Measurements from ENCODE around the gene PRDX6.

DNA sequence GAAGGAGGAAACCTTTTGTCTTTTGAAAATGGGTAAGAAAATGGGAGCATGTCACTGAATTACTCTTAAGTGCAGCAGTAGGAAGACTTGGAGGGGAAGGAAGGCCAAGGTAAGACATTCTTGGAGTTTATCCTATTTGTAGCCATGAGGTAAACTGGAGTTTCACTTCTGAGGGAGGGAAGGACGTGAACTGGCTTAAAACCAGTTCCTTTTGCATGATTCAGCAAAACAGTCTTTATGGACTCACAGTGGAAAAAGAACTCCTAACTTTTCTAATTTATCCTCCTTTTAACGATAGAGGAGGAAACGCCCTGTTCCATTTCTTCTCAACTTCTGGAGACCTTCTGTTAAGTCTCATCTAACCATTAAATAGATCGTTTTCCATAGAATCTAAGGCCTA is 2.5 kb downstream of the PRDX6 start:
- TF ChIP-seq, protein P1, sequence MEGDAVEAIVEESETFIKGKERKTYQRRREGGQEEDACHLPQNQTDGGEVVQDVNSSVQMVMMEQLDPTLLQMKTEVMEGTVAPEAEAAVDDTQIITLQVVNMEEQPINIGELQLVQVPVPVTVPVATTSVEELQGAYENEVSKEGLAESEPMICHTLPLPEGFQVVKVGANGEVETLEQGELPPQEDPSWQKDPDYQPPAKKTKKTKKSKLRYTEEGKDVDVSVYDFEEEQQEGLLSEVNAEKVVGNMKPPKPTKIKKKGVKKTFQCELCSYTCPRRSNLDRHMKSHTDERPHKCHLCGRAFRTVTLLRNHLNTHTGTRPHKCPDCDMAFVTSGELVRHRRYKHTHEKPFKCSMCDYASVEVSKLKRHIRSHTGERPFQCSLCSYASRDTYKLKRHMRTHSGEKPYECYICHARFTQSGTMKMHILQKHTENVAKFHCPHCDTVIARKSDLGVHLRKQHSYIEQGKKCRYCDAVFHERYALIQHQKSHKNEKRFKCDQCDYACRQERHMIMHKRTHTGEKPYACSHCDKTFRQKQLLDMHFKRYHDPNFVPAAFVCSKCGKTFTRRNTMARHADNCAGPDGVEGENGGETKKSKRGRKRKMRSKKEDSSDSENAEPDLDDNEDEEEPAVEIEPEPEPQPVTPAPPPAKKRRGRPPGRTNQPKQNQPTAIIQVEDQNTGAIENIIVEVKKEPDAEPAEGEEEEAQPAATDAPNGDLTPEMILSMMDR (conservative IDR thresholded peaks at IDR 0.05; ENCODE audit: low read length): no peak
- no peak for TF ChIP-seq EZH2phosphoT487 (IDR thresholded peaks at IDR 0.05; ENCODE audit: borderline replicate concordance)

Data from Loucy (cell line).